Stomach (tissue), 19 donors: ENCODE results near the gene BCL6. TPM values are rescaled to one million over a fixed set of nuclear protein-coding genes. Genes with fewer than 3 reads are reported as not detected.

Source experiments
- DNase-seq, 2 donors: peaks; one replicate each; pipeline versions ENCODE4 v3.0.0 to v3.0.0-alpha.2; 2013 to 2019
- H3K27ac ChIP-seq, 5 donors: fragments of 200-600 bp in 4 of 5; sonication (generic) in 4 of 5; one replicate each; pipeline ENCODE4 v1.5.1; 2013 to 2019; ENCODE audit warnings: mild to moderate bottlenecking in 1 of 5, moderate library complexity in 1 of 5
- H3K27me3 ChIP-seq, 3 donors: fragments of 200-600 bp; sonication (generic); one replicate each; pipeline ENCODE4 v1.5.1; 2017 to 2019; ENCODE audit warnings: mixed run types in 1 of 3
- H3K36me3 ChIP-seq, 4 donors: fragments of 200-600 bp; sonication (generic); 1 replicate in 3 of 4; 2 replicates in 1 of 4; pipeline ENCODE4 v1.5.1; 2016 to 2019
- H3K4me1 ChIP-seq, 4 donors: fragments of 200-600 bp; sonication (generic); one replicate each; pipeline ENCODE4 v1.5.1; 2016 to 2019
- H3K4me3 ChIP-seq, 4 donors: fragments of 200-600 bp; sonication (generic) in 3 of 4; one replicate each; pipeline ENCODE4 v1.5.1; 2016 to 2019; ENCODE audit warnings: mild to moderate bottlenecking in 1 of 4
- H3K9me3 ChIP-seq, 4 donors: fragments of 200-600 bp; sonication (generic); one replicate each; pipeline ENCODE4 v1.5.1; 2016 to 2019
- CTCF ChIP-seq, 7 experiments: fragments of 450-650 bp in 4 of 7; fragments of 200-600 bp in 3 of 7; sonication (generic) in 3 of 7; IDR thresholded peaks; one replicate each; pipeline ENCODE4 v1.5.1; 2016 to 2019; ENCODE audit warnings: antibody characterized with exemption in 7 of 7, control low read depth in 2 of 7, mild to moderate bottlenecking in 1 of 7
- EP300 ChIP-seq: sonication (generic); formaldehyde crosslinking; IDR thresholded peaks from one replicate; pipeline ENCODE4 v1.6.1; 2017; ENCODE audit warnings: antibody characterized with exemption
- POLR2A ChIP-seq, 4 donors: fragments of 450-650 bp; IDR thresholded peaks; one replicate each; pipeline ENCODE4 v1.6.1; 2016; ENCODE audit warnings: antibody characterized with exemption in 4 of 4, control low read depth in 2 of 4, mild to moderate bottlenecking in 1 of 4, moderate library complexity in 1 of 4
- POLR2AphosphoS5 ChIP-seq, 3 donors: sonication (generic); formaldehyde crosslinking; IDR thresholded peaks; one replicate each; pipeline ENCODE4 v1.6.1; 2016; ENCODE audit warnings: antibody characterized with exemption in 3 of 3
- WGBS, 5 donors: extraction: QIAGEN DNeasy Blood & Tissue Kit in 3 of 5; methylation state at CpG; one replicate each; pipeline versions ENCODE4 v1.1.5 to v1.1.7; 2013 to 2018; 5-methylcytosine and 5-hydroxymethylcytosine counted together
- intact Hi-C: fragments of 100-400 bp; cut with DNase I; formaldehyde crosslinking; loops from one replicate; pipeline ENCODE4 v1.15.1; 2023; ENCODE audit warnings: low total_unique reads
- long read RNA-seq, 10 donors: transcript quantifications; one replicate each; lab custom pipeline, GENCODE V29; 2026
- polyA plus RNA-seq, 3 donors: library from polyadenylated mRNA; stranded (reverse); fragments of 200-250 nt; gene quantifications; one replicate each; pipeline ENCODE4 v1.2.3, GENCODE V29; 2013
- total RNA-seq, 5 donors: library from RNA; depleted of rRNA; stranded (reverse); fragments of >200 nt; gene quantifications; one replicate each; pipeline versions ENCODE4 v1.1.0 to v1.2.3, GENCODE V29; 2014 to 2016
- donor health status: healthy with polysubstance abuse.
- donor health status: Bipolar disorder and iron deficiency.
- donor health status: healthy.

BCL6 gene
- 100 to 1,000 TPM in 1 of 5 donors, 10 to 100 TPM in 4; 11.6 to 112 (median 39.7) TPM for total RNA-seq
- 10 to 100 TPM; 11.1 to 36.1 (median 23.4) TPM for polyA plus RNA-seq
- long read RNA-seq, donor 1 = 0 reads
- long read RNA-seq, donor 2 = 0 reads
- long read RNA-seq, donor 3 = 0 reads
- long read RNA-seq, donor 4 = 0 reads
- long read RNA-seq, donor 5, partial matches to known transcripts = 0 of 1 reads
- long read RNA-seq, donor 5, other reads (novel, unspliced or antisense) = 0 of 1 reads
- long read RNA-seq, donor 6 = 0 reads
- long read RNA-seq, donor 7 = 0 reads
- long read RNA-seq, donor 8, partial matches to known transcripts = 0 of 1 reads
- long read RNA-seq, donor 8, other reads (novel, unspliced or antisense) = 0 of 1 reads
- long read RNA-seq, donor 9, partial matches to known transcripts = 5 of 5 reads
- long read RNA-seq, donor 9, other reads (novel, unspliced or antisense) = 0 of 5 reads
- long read RNA-seq, donor 10 = 0 reads

- peaks cover 26 to 72% (median 45%) of the 10 kb centered on the region in 4 donors for H3K4me1 ChIP-seq
- intact Hi-C loops = no loop called here
- peak; percentile 92 to 98 for DNase-seq
- TF ChIP-seq EP300 (peak; percentile 90), POLR2AphosphoS5 (IDR thresholded peaks at IDR 0.05) (peak; percentile 99 to 100 (median 99)), CTCF (IDR thresholded peaks at IDR 0.05) (peak in 1 of 7 experiments; percentile 4), POLR2A (IDR thresholded peaks at IDR 0.05) (peak in 2 of 4 donors; percentile 98 to 99)
- 0 to 1% (median 0%) methylated on average over 40 of the region's 40 CpGs for WGBS, 5 donors
- peak within 1 kb of the TSS; percentile 57 to 83 (median 70) for H3K4me3 ChIP-seq
- H3K27ac ChIP-seq = peak within 1 kb of the TSS; percentile 93 to 100 (median 99)
- no peaks in the 10 kb centered on the region for H3K36me3 ChIP-seq
- H3K9me3 ChIP-seq = no peaks in the 10 kb centered on the region
- H3K27me3 ChIP-seq = no peaks in the 10 kb centered on the region
Measured at GRCh38 chr3:187745201-187746058, at the start of gene BCL6. BCL6 (minus strand) TSS chr3:187745468; CDS start chr3:187733693, 11,775 bp downstream.

- Histone ChIP-seq H3K27me3 (no peaks in the 10 kb centered on the region), H3K36me3 (no peaks in the 10 kb centered on the region), H3K4me3 (no peak overlapping the region), H3K27ac (no peak overlapping the region), H3K4me1 (peaks cover 0 to 13% (median 1%) of the 10 kb centered on the region in 4 donors), H3K9me3 (no peaks in the 10 kb centered on the region)
- intact Hi-C loops = no loop called here
- DNase-seq = no peak
- TF ChIP-seq POLR2A (IDR thresholded peaks at IDR 0.05) (no peak), POLR2AphosphoS5 (IDR thresholded peaks at IDR 0.05) (no peak), EP300 (no peak), CTCF (IDR thresholded peaks at IDR 0.05) (no peak)
- 81 to 96% (median 89%) methylated on average over 4 of the region's 4 CpGs for WGBS, 5 donors
Measured at GRCh38 chr3:187794731-187795130, 49.5 kb upstream of the BCL6 start.

GRCh38 chr3:187793618-187794017 lies 48.4 kb upstream of the BCL6 start:
- TF ChIP-seq CTCF (IDR thresholded peaks at IDR 0.05) (no peak), POLR2A (IDR thresholded peaks at IDR 0.05) (no peak), POLR2AphosphoS5 (IDR thresholded peaks at IDR 0.05) (no peak), EP300 (no peak)
- H3K9me3 ChIP-seq = no peaks in the 10 kb centered on the region
- 91 to 99% (median 95%) methylated on average over 2 of the region's 2 CpGs for WGBS, 5 donors
- H3K4me1 ChIP-seq = peaks cover 0 to 2% (median 0%) of the 10 kb centered on the region in 4 donors
- intact Hi-C loops = no loop called here
- H3K27me3 ChIP-seq = no peaks in the 10 kb centered on the region
- no peak for DNase-seq
- no peaks in the 10 kb centered on the region for H3K36me3 ChIP-seq
- H3K27ac ChIP-seq = no peak overlapping the region
- no peak overlapping the region for H3K4me3 ChIP-seq

- Histone ChIP-seq H3K4me1 (no peaks in the 10 kb centered on the region), H3K4me3 (no peak overlapping the region), H3K9me3 (no peaks in the 10 kb centered on the region), H3K27ac (no peak overlapping the region), H3K27me3 (no peaks in the 10 kb centered on the region), H3K36me3 (no peaks in the 10 kb centered on the region)
- 86 to 90% (median 89%) methylated on average over 3 of the region's 3 CpGs for WGBS, 5 donors
- no peak for DNase-seq
- no peak for TF ChIP-seq POLR2A (IDR thresholded peaks at IDR 0.05)
- no peak for TF ChIP-seq EP300
- no peak for TF ChIP-seq CTCF (IDR thresholded peaks at IDR 0.05)
- TF ChIP-seq POLR2AphosphoS5 (IDR thresholded peaks at IDR 0.05) = no peak
- intact Hi-C loops = no loop called here
Measured at GRCh38 chr3:187792521-187792920, 47.3 kb upstream of the BCL6 start.
